NCI-H1092 treated with DMSO at 0.1 percent for 48 hours (cell line): ENCODE data around the gene LDB1.

ENCODE experiments used
- DNase-seq: peaks from one replicate; lab custom pipeline; 2025; lab: John Stamatoyannopoulos, UW

The LDB1 gene

GRCh38 chr10:102113261-102113955, 6.8 kb downstream of the LDB1 start:
- DNase-seq, result no peak

DNA sequence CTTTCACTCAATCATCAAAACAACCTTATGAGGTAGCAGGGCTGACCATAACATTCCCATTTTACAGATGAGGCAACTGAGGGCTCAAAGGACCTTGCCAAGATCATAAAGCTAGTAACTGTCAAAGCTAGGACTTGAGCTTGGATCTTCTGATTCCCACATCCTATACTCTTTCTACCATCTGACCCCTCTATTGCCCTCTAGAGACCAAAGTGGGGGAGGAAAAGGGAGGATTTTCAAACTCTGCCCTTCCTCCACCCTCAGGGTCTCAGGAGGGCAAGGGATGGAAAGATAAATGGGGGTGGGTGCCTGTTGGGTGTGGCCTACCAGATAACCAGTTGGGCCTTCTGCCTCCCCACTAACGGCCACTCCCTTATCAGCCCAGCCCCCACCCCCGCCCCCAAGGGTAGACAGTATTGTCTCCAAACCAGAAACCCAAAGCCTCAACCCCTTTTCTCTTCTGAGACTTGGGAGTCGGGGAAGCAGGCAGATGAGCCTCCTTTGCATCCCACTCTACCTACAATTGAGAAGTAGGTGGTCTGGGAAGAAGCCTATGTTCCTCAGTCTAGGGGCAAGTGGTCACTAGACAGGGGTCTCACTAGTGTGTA, 7.9 kb downstream of the LDB1 start:
- no peak for DNase-seq

DNA sequence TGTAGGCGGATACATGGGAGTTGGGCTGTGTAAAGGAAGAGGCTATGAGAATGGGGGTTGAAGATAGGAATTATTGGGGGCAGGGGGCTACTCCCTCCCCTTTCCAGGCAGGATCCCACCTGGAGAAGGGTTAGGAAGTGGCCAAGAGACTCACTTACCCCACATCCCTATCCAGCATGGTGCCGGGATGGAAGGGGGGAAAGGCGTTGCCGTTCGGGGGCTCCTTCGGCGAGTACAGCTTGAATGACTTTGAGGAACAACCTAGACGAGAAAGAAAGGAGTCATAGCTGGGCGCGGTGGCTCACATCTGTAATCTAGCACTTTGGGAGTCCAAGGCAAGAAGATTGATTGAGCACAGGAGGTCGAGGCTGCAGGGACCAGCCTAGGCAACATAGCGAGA, 8.9 kb downstream of the LDB1 start:
- DNase-seq, result no peak

- no peak for DNase-seq
Observed at GRCh38 chr10:102109166-102110116, 10.7 kb downstream of the LDB1 start.

DNA sequence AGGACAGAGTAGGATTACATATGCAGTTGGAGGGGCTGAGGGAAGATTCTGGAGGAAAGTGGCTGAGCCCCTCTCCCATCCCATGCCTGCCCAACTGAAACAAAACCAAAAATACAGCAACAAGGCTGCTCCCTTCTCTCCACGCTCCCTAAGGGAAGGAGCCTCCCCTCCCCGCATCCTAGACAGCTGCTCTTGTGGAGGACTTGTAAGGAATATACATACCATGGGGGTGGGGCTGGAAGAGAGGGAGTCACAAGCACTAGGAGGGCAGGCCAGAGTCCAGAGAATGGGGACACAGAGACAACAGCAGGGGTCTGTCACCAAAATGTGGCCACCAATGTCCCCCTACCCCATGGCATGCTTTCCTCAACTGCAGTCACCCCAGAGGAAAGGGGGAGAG, 13.2 kb downstream of the LDB1 start:
- DNase-seq, result no peak

DNA sequence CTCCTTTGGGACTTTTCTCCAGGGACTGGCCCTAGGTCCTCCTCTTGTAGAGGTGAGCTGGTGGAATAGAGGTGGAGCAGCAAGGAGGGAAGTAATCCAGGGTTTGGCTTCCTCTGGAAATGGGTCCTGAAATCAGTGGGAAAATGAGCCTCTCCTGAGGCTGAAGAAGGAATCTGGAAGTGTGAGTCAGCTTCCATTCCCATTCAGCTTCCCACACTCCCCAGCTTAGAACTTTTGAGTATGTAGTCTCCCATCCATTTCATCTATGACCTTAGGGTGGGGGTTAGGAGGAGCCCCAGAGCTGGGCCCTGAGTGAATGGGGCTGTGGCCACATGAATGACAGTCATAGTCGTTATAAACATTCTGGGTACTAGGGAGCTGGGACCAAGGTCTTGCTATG, 17.7 kb downstream of the LDB1 start:
- no peak for DNase-seq

DNA sequence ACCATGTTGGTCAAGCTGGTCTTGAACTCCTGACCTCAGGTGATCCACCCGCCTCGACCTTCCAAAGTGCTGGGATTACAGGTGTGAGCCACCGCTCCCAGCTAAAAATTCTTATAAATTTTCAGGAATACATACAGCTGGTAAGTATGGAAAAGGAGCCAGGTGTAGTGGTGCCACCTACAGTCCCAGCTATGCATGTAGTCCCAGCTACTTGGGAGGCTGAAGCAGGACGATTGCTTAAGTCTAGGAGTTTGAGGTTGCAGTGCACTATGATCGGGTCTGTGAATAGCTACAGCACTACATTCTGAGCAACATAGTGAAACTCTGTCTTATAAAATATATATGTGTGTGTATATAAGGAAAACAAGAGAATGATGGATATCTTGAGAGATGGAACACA, 19.0 kb downstream of the LDB1 start:
- DNase-seq, result no peak

GRCh38 chr10:102096449-102096848, 23.7 kb downstream of the LDB1 start:
- DNase-seq, result no peak

DNA sequence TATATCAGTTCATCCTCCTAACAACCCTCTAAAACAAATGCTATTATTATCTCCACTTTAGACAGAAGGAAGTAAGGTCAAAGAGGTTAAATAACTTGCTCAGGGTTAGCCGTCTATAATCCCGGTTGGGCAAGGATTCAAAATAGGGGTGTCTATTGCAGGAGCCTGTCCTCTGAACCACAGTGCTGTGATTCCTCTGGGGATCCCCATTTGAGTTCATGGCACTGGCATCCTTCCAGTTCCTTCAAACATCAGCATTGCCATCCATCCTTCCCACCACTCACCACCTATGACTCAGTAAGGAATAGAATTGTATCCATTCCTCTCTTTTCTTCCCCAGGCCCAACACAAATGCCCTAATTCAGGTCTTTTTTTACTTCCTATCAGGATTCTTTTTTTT, 29.4 kb downstream of the LDB1 start:
- no peak for DNase-seq

- DNase-seq, result no peak
Observed at GRCh38 chr10:102086196-102086595, 34.0 kb downstream of the LDB1 start.

DNA sequence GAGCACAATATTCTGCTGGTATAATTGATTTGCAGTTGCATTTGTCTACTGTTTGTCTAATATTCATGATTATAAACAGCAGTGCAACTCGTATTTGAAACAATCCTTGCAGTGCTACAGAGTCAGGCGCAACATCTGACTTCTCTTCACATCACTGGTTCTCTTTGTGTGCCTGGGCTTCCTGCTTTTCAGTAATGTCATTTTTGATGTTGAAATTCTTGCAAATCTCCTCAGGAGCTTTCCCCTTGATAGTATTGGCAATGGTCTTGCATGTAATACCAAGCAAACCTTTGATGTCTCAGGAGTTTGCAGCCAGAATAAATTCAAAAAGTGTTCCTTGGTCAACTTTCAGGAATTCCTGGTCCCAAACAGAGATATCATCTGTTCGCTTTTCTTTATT, 34.8 kb downstream of the LDB1 start:
- DNase-seq, result no peak

- no peak for DNase-seq
Observed at GRCh38 chr10:102083541-102083940, 36.6 kb downstream of the LDB1 start.

- DNase-seq, result peak; percentile 60
Observed at GRCh38 chr10:102072673-102073527, 47.3 kb downstream of the LDB1 start.

DNA sequence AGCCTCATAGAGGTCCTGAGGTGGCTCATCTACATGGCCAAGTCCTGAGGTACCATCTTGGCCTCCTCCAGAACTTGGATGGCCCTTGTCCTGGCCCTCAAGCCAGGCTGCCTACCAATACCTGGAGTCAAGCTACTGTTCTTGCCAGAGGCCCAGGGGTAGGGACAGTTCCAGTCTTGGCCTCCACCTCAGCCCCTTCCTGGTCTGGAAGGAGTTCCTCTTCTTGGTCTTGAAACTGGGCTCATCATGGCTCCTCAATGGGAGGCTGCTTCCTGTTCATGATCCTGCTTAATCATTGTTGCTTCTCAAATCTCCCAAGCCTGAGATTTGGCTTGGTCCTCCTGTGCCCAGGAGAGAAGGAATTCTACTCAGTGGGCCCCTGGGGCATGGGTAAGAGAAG, 51.1 kb downstream of the LDB1 start:
- DNase-seq, result no peak

DNA sequence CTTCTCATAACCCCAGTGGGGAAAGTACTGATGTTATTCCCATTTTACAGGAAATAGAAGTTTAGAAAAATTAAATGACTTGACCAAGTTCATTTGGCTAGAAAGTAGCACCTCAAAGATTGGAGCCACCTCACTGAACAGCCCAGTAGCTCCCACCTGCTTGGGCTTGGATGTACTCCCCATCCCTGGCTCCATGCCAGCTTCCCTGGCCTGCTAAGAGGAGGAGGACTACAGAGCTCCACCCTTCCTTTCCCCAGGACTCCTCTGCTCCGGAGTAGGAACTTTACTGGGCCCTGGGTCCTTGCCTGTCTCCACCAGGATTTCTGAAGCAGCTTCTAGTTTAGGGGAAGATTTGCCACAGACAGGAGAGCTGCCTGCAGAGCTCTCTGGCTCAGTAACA, 52.0 kb downstream of the LDB1 start:
- no peak for DNase-seq

GRCh38 chr10:102067091-102067916, 52.9 kb downstream of the LDB1 start:
- no peak for DNase-seq

GRCh38 chr10:102066399-102067088, 53.6 kb downstream of the LDB1 start:
- no peak for DNase-seq

DNA sequence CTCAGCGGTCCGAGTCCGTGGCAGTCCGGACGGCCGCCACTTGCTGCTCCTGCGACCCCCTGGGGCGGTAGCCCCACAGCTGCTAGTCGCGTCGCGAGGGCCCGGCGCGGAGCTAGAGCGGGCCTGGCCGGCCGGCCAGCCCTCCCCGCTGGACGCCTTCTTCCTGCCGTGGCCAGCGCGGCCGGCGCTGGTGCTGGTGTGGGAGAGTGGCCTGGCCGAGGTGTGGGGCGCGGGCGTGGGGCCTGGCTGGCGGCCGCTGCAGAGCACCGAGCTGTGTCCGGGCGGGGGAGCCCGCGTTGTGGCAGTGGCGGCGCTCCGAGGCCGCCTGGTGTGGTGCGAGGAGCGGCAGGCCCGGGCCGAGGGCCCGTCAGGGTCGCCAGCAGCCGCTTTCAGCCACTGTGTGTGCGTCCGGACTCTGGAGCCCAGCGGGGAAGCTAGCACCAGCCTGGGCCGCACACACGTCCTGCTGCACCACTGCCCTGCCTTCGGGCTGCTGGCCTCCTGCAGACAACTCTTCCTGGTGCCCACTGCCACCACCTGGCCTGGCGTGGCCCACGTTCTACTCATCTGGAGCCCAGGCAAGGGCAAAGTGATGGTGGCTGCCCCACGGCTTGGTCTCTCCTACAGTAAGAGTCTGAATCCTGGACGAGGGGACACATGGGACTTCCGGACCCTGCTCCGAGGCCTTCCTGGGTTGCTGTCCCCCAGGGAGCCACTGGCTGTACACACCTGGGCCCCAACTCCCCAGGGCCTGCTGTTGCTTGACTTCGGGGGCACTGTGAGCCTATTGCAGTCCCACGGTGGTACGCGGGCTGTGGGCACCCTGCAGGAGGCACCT, 54.4 kb downstream of the LDB1 start:
- peak; percentile 17 for DNase-seq

DNA sequence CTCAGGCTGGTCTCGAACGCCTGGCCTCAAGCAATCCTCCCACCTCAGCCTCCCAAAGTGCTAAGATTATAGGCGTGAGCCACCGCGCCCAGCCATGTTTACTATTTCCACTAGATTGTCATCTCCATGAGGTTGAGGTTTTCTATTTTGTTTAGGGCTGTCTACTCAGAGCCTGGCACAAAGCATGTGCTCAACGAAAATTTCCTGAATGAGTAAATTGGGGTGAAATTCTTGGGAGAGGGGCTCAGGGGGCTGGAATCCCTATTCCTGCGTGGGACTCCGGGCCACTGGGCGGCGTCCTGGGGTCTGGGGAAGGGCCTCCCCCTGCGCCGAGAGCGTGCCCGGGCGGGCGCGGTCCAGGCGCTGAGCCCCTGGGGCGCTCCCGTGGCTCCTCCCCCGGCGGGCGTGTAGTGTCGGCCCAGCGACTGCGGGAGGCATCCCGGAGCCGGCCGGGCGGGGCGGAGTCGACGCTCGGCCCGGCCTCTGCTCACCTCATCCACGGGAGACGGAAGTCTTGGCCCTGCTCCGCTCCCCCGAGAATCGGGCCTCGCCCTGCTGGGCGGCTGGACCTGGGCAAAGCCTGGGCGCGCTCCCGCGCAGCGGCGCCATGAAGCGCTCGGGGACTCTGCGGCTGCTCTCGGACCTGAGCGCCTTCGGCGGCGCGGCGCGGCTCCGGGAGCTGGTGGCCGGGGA, 55.2 kb downstream of the LDB1 start, which contains the start of gene HPS6:
Gene HPS6, plus strand, starts transcription at position 482 of the 693 bp plus-strand sequence. Its CDS starts 126 bp downstream, at position 608.
- peak; percentile 49 for DNase-seq
